ENCODE data around the gene TCF7L1.

Gene TCF7L1

DNA sequence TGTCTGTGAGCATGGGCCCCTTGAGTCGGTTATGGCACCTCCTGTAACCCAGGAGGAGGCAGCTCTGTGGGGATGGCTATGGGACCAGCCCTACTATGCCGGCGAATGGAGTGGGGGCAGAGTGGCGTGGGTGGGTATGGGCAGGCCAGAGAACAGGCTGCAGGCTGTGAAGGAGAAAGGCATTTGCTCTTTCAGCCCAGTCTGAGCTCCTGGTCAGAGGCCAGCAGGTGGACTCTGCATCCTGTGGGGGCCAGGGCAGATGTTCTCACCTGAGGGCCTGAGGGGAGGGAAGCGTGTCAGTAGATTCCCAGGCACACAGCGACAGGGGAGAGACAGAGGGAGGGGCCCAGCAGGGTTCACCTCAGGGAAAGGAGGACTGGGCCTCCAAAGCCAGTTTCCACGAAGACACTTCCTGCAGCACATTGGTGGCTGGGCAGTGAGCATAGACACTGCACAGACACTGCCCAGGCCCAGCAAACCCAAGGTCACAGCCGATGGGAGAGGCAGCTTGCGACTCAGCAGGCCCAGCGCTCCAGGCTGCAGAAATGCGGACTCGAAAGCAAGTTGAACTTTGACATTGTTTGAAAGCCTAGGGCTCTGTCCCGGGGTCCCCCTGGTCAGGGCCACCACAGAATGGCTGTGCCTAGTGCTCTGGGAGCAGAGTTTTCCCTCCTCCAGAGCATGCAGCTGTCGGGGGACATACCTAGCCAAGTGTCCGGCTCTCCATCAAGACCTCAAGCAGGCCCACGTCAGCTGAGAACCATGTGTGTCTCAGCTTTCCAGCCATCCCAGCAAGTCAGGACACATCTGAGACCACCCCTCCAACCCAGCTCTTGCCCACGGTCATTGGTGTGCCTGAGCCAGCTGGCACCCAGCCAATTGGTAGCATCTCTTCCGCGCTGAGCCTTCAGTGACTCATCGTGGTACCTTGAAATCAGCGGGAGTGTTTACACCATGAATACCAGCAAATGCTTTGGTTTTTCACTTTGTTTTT, 140.8 kb downstream of the TCF7L1 start:
- Histone ChIP-seq H3K27me3 (ENCODE audit: control insufficient read depth, low read length) (peaks cover 28% of the 10 kb centered on the region), H3K4me3 (ENCODE audit: low read length) (no peak overlapping the region), H3K4me1 (ENCODE audit: control insufficient read depth, low read length) (no peaks in the 10 kb centered on the region), H3F3A (ENCODE audit: control insufficient read depth, insufficient read depth) (no peaks in the 10 kb centered on the region), H3K9me3 (ENCODE audit: control insufficient read depth, insufficient read depth, low read length) (no peaks in the 10 kb centered on the region), H3K36me3 (ENCODE audit: control insufficient read depth, low read length) (no peaks in the 10 kb centered on the region), H4K20me1 (ENCODE audit: control insufficient read depth, insufficient read depth, low read depth, low read length) (no peaks in the 10 kb centered on the region), H3K27ac (ENCODE audit: low read depth, low read length) (no peak overlapping the region), H3K79me2 (ENCODE audit: control insufficient read depth, low read length) (no peaks in the 10 kb centered on the region), H3K9me2 (replicated peaks; ENCODE audit: control insufficient read depth, low read length) (no peaks in the 10 kb centered on the region), H3K4me2 (ENCODE audit: low read length) (no peak overlapping the region)
- no peak for TF ChIP-seq EZH2phosphoT487 (IDR thresholded peaks at IDR 0.05; ENCODE audit: borderline replicate concordance, low read length)
- TF ChIP-seq, protein P1, sequence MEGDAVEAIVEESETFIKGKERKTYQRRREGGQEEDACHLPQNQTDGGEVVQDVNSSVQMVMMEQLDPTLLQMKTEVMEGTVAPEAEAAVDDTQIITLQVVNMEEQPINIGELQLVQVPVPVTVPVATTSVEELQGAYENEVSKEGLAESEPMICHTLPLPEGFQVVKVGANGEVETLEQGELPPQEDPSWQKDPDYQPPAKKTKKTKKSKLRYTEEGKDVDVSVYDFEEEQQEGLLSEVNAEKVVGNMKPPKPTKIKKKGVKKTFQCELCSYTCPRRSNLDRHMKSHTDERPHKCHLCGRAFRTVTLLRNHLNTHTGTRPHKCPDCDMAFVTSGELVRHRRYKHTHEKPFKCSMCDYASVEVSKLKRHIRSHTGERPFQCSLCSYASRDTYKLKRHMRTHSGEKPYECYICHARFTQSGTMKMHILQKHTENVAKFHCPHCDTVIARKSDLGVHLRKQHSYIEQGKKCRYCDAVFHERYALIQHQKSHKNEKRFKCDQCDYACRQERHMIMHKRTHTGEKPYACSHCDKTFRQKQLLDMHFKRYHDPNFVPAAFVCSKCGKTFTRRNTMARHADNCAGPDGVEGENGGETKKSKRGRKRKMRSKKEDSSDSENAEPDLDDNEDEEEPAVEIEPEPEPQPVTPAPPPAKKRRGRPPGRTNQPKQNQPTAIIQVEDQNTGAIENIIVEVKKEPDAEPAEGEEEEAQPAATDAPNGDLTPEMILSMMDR (IDR thresholded peaks at IDR 0.05; ENCODE audit: low read depth, low read length, poor library complexity, severe bottlenecking): no peak

DNA sequence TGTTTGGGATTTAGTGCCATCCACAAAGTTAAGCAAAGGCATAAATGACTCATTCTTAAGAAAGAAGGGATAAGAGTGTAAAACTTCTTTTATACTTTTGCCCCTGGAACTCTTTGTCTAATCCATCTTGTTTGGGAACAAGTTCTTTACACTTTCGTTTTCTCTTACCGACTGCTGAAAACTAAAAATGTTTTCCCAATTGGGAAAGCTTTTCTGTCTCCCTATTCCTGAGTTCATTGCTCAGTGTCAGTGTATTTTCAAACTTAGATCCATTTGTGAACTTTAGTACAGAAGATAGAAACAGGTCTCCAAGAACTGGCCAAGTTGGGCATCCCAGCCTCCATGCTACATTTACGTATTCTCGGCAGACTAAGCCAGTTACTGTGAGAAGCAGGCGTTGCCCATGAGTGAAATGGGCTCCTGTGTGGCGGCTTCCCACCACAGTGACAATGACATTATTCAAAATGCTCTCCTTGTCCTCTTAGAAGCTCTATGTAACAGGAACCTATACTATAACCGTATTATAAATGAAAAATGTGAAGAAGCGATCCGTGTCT, 142.9 kb downstream of the TCF7L1 start:
- Histone ChIP-seq H3K9me3 (ENCODE audit: control insufficient read depth, insufficient read depth, low read length) (no peaks in the 10 kb centered on the region), H3F3A (ENCODE audit: control insufficient read depth, insufficient read depth) (no peaks in the 10 kb centered on the region), H3K36me3 (ENCODE audit: control insufficient read depth, low read length) (no peaks in the 10 kb centered on the region), H4K20me1 (ENCODE audit: control insufficient read depth, insufficient read depth, low read depth, low read length) (no peaks in the 10 kb centered on the region), H3K4me1 (ENCODE audit: control insufficient read depth, low read length) (no peaks in the 10 kb centered on the region), H3K4me3 (ENCODE audit: low read length) (no peak overlapping the region), H3K79me2 (ENCODE audit: control insufficient read depth, low read length) (no peaks in the 10 kb centered on the region), H3K9me2 (replicated peaks; ENCODE audit: control insufficient read depth, low read length) (no peaks in the 10 kb centered on the region), H3K4me2 (ENCODE audit: low read length) (no peak overlapping the region), H3K27ac (ENCODE audit: low read depth, low read length) (no peak overlapping the region), H3K27me3 (ENCODE audit: control insufficient read depth, low read length) (peaks cover 34% of the 10 kb centered on the region)
- TF ChIP-seq EZH2phosphoT487 (IDR thresholded peaks at IDR 0.05; ENCODE audit: borderline replicate concordance, low read length): no peak
- TF ChIP-seq, protein P1 (IDR thresholded peaks at IDR 0.05; ENCODE audit: low read depth, low read length, poor library complexity, severe bottlenecking): no peak

DNA sequence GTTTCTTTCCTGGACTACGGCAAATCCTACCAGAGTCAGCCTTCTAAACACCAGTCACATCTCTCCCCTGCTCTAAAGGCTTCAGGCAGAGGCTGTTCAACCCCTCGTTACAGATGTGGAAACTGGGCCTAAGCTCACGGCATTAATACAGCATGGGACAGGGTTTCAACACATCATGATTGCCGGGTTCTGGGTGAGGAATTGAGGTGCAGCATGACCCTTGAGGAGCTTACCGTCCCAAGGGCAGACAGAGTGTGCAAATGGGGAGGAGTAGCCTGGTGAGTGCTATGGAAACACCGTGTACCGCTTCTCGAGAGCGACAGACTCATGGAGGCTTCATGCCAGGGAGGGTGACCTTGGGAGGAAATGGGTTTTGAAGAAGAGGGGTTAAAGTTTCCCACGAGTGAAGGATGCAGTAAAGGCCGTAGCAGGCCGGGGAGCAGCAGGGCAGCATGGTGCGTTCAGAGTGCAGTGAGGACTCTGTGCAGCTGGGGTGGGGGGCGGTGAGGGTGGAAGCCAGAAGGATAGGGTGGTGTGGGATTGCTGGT, 143.5 kb downstream of the TCF7L1 start:
- no peak overlapping the region for H3K4me2 ChIP-seq (ENCODE audit: low read length)
- peaks cover 33% of the 10 kb centered on the region for H3K27me3 ChIP-seq (ENCODE audit: control insufficient read depth, low read length)
- H4K20me1 ChIP-seq (ENCODE audit: control insufficient read depth, insufficient read depth, low read depth, low read length): no peaks in the 10 kb centered on the region
- no peaks in the 10 kb centered on the region for H3K4me1 ChIP-seq (ENCODE audit: control insufficient read depth, low read length)
- no peaks in the 10 kb centered on the region for H3K9me3 ChIP-seq (ENCODE audit: control insufficient read depth, insufficient read depth, low read length)
- TF ChIP-seq, protein P1 (IDR thresholded peaks at IDR 0.05; ENCODE audit: low read depth, low read length, poor library complexity, severe bottlenecking): no peak
- H3F3A ChIP-seq (ENCODE audit: control insufficient read depth, insufficient read depth): no peaks in the 10 kb centered on the region
- no peak overlapping the region for H3K4me3 ChIP-seq (ENCODE audit: low read length)
- no peaks in the 10 kb centered on the region for H3K9me2 ChIP-seq (replicated peaks; ENCODE audit: control insufficient read depth, low read length)
- H3K79me2 ChIP-seq (ENCODE audit: control insufficient read depth, low read length): no peaks in the 10 kb centered on the region
- H3K27ac ChIP-seq (ENCODE audit: low read depth, low read length): no peak overlapping the region
- H3K36me3 ChIP-seq (ENCODE audit: control insufficient read depth, low read length): no peaks in the 10 kb centered on the region
